T-helper 1 cell treated with Interleukin-12 subunit alpha and Interleukin-12 subunit beta and Interleukin-4 antibody, amounts not matched to agents 30 μg/mL and 1 μg/mL, for 36 hours (primary cell): ENCODE results near the gene PDE4B.
"Not testable (repeated sequence)": the region's sequence is repeated elsewhere in the genome, so short reads cannot be mapped to it uniquely, and the experiment has no call there.

Experiments used
- H3K27ac Mint-ChIP-seq: one replicate; pipeline ENCODE4 v1.8.0; 2021; ENCODE audit warnings: mild to moderate bottlenecking, mixed read lengths
- H3K27me3 Mint-ChIP-seq: one replicate; pipeline ENCODE4 v1.8.0; 2021; ENCODE audit warnings: low read depth, mixed read lengths
- H3K36me3 Mint-ChIP-seq: one replicate; pipeline ENCODE4 v1.8.0; 2021; ENCODE audit warnings: low read depth, mixed read lengths
- H3K4me1 Mint-ChIP-seq: one replicate; pipeline ENCODE4 v1.8.0; 2021; ENCODE audit warnings: low read depth, mixed read lengths
- H3K4me3 Mint-ChIP-seq: one replicate; pipeline ENCODE4 v1.8.0; 2021; ENCODE audit warnings: mild to moderate bottlenecking, moderate library complexity, mixed read lengths
- H3K9me3 Mint-ChIP-seq: one replicate; pipeline ENCODE4 v1.8.0; 2021; ENCODE audit warnings: mixed read lengths

PDE4B gene

GRCh38 chr1:66388913-66389312 is 596.2 kb downstream of the PDE4B start:
- H3K4me1 Mint-ChIP-seq = no peaks in the 10 kb centered on the region
- H3K36me3 Mint-ChIP-seq = peaks cover 32% of the 10 kb centered on the region
- H3K27ac Mint-ChIP-seq = no peak overlapping the region
- no peak overlapping the region for H3K4me3 Mint-ChIP-seq
- H3K9me3 Mint-ChIP-seq = peaks cover 54% of the 10 kb centered on the region
- H3K27me3 Mint-ChIP-seq = no peaks in the 10 kb centered on the region

DNA sequence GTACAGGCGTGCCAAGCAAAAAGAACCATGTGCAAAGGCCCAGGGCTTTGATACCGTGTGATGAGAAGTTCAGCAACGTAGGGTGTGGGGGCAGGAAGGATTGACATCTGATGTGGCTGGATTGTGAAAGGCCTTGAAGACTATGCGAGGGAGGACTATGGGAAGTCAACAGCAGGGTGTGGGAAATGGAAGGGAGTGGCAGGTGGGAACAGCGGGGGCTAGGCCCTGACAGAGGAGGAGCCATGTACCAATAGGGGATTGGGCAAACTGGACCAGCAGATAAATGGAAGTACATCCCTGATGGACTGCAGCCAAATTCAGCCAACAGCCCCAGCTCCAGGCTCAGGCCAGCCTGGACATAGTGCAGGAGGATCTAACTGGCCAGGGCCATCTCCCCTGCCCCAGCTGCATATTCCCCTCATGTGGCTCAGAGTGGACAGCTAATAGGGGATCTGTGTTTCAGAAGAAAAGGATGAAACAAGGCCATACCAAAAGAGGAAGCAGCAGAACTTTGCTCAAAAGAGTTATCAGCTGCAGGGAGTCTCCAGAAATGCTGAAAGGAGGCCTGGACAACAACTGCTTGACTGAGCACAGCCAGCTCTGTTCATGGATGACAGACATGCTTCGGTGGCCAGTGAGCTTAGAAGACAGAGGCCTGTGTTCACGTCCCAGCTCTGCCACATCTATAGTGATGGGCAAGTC is 601.0 kb downstream of the PDE4B start:
- H3K4me1 Mint-ChIP-seq = peaks cover 8% of the 10 kb centered on the region
- no peak overlapping the region for H3K4me3 Mint-ChIP-seq
- H3K27ac Mint-ChIP-seq = no peak overlapping the region
- H3K27me3 Mint-ChIP-seq = no peaks in the 10 kb centered on the region
- peaks cover 16% of the 10 kb centered on the region for H3K9me3 Mint-ChIP-seq
- H3K36me3 Mint-ChIP-seq = peaks cover 12% of the 10 kb centered on the region

- peaks cover 10% of the 10 kb centered on the region for H3K36me3 Mint-ChIP-seq
- no peak overlapping the region for H3K27ac Mint-ChIP-seq
- H3K4me3 Mint-ChIP-seq = no peak overlapping the region
- peaks cover 11% of the 10 kb centered on the region for H3K4me1 Mint-ChIP-seq
- peaks cover 13% of the 10 kb centered on the region for H3K9me3 Mint-ChIP-seq
- H3K27me3 Mint-ChIP-seq = no peaks in the 10 kb centered on the region
These were observed 601.9 kb downstream of the PDE4B start for GRCh38 chr1:66394603-66395002.

DNA sequence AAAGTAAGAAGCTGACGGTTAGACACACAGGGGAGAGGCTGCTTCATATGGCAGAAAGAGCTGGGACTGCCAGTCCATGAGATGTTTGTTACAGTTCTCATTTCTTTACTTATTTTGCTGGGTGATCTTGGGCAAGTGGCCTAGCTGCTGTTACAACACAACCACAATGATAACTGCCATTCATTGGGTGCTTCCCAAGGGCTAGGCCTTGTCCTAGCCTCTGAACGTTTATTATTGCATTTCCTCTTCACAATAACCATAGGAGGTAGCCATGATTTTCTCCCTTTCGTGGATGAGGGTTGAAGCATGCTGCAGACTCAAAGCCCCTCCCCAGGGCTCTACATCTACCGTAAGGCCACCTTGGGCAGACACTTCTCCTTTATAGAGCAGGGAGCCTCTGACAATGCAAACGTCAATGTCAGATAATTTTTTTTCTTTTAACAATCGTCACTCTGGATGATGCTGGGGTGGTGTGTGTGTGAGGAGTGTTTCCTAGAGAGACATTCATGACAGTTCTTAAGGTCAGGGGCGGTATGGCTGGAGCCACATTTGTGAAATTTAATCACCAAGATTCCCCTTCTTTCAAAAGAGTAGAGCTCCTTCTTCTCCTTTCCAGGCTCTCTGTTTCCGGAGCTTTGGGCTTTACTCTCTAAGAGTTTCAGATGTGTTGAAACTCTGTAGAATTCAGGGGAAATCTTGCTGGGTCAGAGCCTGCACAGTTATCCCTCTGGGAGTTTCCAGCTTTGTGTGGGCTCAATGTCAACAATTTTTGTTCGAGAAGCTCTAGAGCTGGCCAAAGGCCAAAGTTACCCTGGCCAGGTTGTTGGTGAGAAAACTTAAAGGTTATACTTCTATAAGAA is 602.7 kb downstream of the PDE4B start:
- Mint-ChIP-seq H3K27ac (no peak overlapping the region), H3K27me3 (no peaks in the 10 kb centered on the region), H3K4me1 (peaks cover 19% of the 10 kb centered on the region), H3K9me3 (peaks cover 6% of the 10 kb centered on the region), H3K4me3 (no peak overlapping the region), H3K36me3 (peaks cover 8% of the 10 kb centered on the region)

DNA sequence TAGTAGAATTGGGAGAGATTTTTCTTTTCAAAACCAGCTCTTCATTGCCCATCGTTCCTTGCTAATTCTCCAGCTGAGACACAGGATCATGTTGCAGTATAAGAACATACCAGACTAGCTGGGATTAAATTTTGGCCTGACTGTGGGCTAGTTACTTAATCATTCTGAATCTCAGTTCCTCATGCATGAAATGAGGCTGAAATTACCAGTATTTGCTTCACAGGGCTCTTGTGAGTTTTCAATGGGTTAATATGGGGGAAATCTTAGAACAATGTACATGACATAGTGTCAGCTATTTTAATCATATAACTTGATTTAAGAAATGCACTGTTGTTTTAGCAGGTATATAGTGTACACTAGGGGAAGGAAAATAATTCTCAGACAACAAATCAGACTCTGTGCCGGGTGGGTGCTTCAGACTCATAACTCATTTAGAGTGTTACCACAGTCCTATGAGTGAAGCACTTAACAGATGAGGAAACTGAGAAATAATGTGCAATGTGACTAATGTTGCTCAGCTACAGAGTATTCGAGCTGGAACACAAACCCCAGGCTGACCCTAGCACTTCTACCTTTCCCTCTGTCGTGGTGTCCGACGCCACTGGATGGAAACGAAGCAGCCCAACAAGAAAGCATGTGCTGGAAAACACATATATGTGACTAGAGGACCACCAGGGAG is 603.7 kb downstream of the PDE4B start:
- Mint-ChIP-seq H3K27ac (no peak overlapping the region), H3K4me1 (peaks cover 26% of the 10 kb centered on the region), H3K36me3 (peaks cover 8% of the 10 kb centered on the region), H3K9me3 (peaks cover 3% of the 10 kb centered on the region), H3K4me3 (no peak overlapping the region), H3K27me3 (no peaks in the 10 kb centered on the region)

- H3K36me3 Mint-ChIP-seq = peaks cover 8% of the 10 kb centered on the region
- H3K27ac Mint-ChIP-seq = no peak overlapping the region
- no peaks in the 10 kb centered on the region for H3K9me3 Mint-ChIP-seq
- peaks cover 34% of the 10 kb centered on the region for H3K4me1 Mint-ChIP-seq
- no peaks in the 10 kb centered on the region for H3K27me3 Mint-ChIP-seq
- no peak overlapping the region for H3K4me3 Mint-ChIP-seq
These were observed 604.5 kb downstream of the PDE4B start for GRCh38 chr1:66397192-66397591.

- Mint-ChIP-seq H3K4me3 (peak overlapping the region; percentile 6), H3K4me1 (peaks cover 42% of the 10 kb centered on the region), H3K27ac (peak overlapping the region; percentile 9)
These were observed 607.3 kb downstream of the PDE4B start for GRCh38 chr1:66399888-66400529.

DNA sequence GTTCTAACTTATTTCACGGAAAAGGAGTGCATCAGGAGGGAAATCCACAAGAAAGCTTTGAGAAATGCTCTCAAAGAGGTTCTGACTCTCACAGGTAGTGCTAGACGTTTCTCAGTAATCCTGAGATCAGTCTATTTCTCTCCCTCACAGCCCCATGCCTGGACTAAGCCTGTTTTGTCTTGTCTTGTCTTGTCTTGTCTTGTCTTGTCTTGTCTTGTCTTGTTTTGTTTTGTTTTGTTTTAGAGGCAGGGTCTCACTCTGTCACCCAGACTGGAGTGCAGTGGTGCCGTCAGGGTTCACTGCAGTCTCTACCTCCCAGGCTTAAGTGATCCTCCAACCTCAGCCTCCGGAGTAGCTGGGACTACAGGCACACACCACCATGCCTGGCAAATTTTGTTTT is 608.0 kb downstream of the PDE4B start:
- Mint-ChIP-seq H3K27ac (peak overlapping the region; percentile 73), H3K27me3 (no peaks in the 10 kb centered on the region), H3K4me1 (peaks cover 42% of the 10 kb centered on the region), H3K4me3 (peak overlapping the region; percentile 36), H3K36me3 (peaks cover 4% of the 10 kb centered on the region), H3K9me3 (peaks cover 5% of the 10 kb centered on the region)

More at GRCh38 chr1:66399888-66400529, 607.3 kb downstream of the PDE4B start:
- Mint-ChIP-seq H3K27me3 (no peaks in the 10 kb centered on the region), H3K9me3 (no peaks in the 10 kb centered on the region), H3K36me3 (peaks cover 4% of the 10 kb centered on the region)

- Mint-ChIP-seq H3K27ac (peak overlapping the region; percentile 73), H3K27me3 (no peaks in the 10 kb centered on the region), H3K4me3 (no peak overlapping the region), H3K9me3 (peaks cover 5% of the 10 kb centered on the region), H3K36me3 (peaks cover 4% of the 10 kb centered on the region), H3K4me1 (peaks cover 42% of the 10 kb centered on the region)
These were observed 608.5 kb downstream of the PDE4B start for GRCh38 chr1:66401244-66401643.

DNA sequence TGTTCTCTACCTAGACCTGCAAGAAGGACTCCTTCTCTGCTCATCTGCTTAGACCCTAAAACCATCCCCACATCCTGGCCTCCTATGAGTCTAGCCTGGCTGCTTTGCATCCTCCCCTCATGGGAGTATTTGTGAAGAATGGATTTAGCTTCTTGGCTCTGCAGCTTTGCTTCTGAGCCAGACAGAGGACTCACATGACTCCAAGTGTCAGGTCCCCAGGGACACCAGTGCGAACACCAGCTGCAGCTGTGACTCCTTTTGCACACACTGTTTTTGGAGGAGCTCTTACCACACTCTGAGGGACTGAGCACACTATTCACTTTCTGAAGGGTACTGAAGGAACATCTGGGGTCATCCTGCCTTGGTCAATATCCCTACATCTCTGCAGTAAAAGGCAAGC is 609.5 kb downstream of the PDE4B start:
- Mint-ChIP-seq H3K27me3 (no peaks in the 10 kb centered on the region), H3K4me1 (peaks cover 39% of the 10 kb centered on the region), H3K4me3 (no peak overlapping the region), H3K27ac (no peak overlapping the region), H3K36me3 (peaks cover 1% of the 10 kb centered on the region), H3K9me3 (peaks cover 9% of the 10 kb centered on the region)

DNA sequence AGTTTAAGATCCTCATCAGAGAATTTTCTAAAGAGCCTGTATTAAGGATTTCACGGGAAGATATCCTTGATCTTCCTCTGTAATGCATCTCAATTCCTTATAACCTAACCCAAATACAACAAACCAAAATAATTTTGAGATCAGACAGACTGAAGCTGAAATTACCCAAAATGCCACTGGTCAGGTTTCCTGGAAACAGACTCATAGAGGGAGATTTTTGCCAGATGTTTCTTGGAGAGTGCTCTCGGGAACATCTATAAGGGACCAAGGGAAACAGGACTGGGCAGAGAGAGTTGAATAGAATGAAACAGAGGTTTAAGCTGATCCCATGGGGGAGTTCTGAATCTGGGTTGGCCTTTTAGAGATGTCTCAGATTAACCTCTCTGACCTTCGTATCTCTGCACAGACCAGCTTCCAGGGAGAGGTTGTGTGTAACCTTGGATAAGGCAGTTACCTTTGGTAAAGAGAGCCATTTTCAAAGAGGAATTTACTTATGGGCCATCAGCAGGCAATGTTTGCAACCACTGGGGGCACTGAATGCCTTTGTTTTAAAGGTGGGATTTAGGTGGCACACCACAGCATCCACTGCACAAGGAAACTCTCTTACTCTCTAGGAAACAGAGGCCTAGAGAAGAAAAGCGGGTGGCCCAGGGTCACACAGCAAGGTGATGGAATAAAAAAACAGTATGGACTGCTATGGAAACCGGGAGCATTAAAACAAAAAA is 610.5 kb downstream of the PDE4B start:
- Mint-ChIP-seq H3K36me3 (no peaks in the 10 kb centered on the region), H3K9me3 (peaks cover 12% of the 10 kb centered on the region), H3K4me1 (peaks cover 38% of the 10 kb centered on the region), H3K27me3 (no peaks in the 10 kb centered on the region), H3K4me3 (no peak overlapping the region), H3K27ac (no peak overlapping the region)

- no peaks in the 10 kb centered on the region for H3K27me3 Mint-ChIP-seq
- peaks cover 31% of the 10 kb centered on the region for H3K9me3 Mint-ChIP-seq
- no peak overlapping the region for H3K27ac Mint-ChIP-seq
- H3K4me3 Mint-ChIP-seq = no peak overlapping the region
- H3K4me1 Mint-ChIP-seq = peaks cover 29% of the 10 kb centered on the region
- peaks cover 7% of the 10 kb centered on the region for H3K36me3 Mint-ChIP-seq
These were observed 612.4 kb downstream of the PDE4B start for GRCh38 chr1:66405061-66405460.

DNA sequence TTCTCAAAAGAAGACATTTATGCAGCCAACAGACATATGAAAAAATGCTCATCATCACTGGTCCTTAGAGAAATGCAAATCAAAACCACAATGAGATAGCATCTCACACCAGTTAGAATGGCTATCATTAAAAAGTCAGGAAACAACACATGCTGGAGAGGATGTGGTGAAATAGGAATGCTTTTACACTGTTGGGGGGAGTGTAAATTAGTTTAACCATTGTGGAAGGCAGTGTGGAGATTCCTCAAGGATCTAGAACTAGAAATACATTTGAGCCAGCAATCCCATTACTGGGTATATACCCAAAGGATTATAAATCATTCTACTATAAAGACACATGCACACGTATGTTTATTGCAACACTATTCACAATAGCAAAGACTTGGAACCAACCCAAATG is 618.8 kb downstream of the PDE4B start:
- H3K4me3 Mint-ChIP-seq, H3K27me3 Mint-ChIP-seq, H3K27ac Mint-ChIP-seq: not testable (repeated sequence)
- H3K4me1 Mint-ChIP-seq = peaks cover 17% of the 10 kb centered on the region
- H3K9me3 Mint-ChIP-seq = peaks cover 50% of the 10 kb centered on the region
- peaks cover 21% of the 10 kb centered on the region for H3K36me3 Mint-ChIP-seq

DNA sequence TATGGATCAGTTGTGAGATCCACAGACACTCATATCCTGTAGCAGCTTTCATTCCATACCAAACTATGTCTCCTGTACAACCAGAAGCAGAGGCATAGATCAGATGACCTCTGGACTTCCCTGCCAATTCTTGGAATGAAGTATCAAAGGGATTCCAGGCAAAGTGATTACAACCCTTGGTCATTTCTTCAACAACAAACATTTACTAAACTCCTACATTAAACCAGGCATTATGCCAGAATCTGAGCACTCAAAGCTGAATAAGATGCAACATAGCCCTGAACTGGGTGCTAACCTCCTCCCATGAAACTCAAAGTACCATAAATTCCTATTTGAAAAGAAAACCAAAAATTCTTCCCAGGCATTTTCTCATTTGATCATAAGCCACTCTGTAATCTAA is 620.0 kb downstream of the PDE4B start:
- peaks cover 53% of the 10 kb centered on the region for H3K9me3 Mint-ChIP-seq
- H3K4me1 Mint-ChIP-seq = peaks cover 17% of the 10 kb centered on the region
- no peak overlapping the region for H3K4me3 Mint-ChIP-seq
- peaks cover 23% of the 10 kb centered on the region for H3K36me3 Mint-ChIP-seq
- H3K27me3 Mint-ChIP-seq = no peaks in the 10 kb centered on the region
- H3K27ac Mint-ChIP-seq = no peak overlapping the region
